22Rv1 (cell line): ENCODE data around the gene ZNF836.

ENCODE experiments used
- ZFX ChIP-seq: fragments of 450-650 bp; IDR thresholded peaks from 2 replicates; pipeline ENCODE4 v1.6.1; 2017; ENCODE audit warnings: antibody characterized with exemption, borderline replicate concordance
- TF ChIP-seq, protein P1 (sequence below): fragments of 450-650 bp; IDR thresholded peaks from 2 replicates; pipeline ENCODE4 v1.5.1; 2017; ENCODE audit warnings: mild to moderate bottlenecking

GRCh38 chr19:52190487-52191293 lies 19.3 kb upstream of the ZNF836 start:
- TF ChIP-seq, protein P1, sequence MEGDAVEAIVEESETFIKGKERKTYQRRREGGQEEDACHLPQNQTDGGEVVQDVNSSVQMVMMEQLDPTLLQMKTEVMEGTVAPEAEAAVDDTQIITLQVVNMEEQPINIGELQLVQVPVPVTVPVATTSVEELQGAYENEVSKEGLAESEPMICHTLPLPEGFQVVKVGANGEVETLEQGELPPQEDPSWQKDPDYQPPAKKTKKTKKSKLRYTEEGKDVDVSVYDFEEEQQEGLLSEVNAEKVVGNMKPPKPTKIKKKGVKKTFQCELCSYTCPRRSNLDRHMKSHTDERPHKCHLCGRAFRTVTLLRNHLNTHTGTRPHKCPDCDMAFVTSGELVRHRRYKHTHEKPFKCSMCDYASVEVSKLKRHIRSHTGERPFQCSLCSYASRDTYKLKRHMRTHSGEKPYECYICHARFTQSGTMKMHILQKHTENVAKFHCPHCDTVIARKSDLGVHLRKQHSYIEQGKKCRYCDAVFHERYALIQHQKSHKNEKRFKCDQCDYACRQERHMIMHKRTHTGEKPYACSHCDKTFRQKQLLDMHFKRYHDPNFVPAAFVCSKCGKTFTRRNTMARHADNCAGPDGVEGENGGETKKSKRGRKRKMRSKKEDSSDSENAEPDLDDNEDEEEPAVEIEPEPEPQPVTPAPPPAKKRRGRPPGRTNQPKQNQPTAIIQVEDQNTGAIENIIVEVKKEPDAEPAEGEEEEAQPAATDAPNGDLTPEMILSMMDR = no peak
- no peak for TF ChIP-seq ZFX
